KOPT-K1 (cell line): ENCODE measurements around the gene GTF3C5.
"Not testable (repeated sequence)": the region's sequence is repeated elsewhere in the genome, so short reads cannot be mapped to it uniquely, and the experiment has no call there.

Experiments
- H3K27ac ChIP-seq: fragments of 200-600 bp; sonication (generic); 2 replicates; pipeline ENCODE4 v1.5.1; 2016; ENCODE audit warnings: antibody characterized with exemption, mild to moderate bottlenecking, low read depth, low read length; ENCODE audit not compliant: poor library complexity, severe bottlenecking
- H3K36me3 ChIP-seq: fragments of 200-600 bp; sonication (generic); 2 replicates; pipeline ENCODE4 v1.5.1; 2017; ENCODE audit warnings: antibody characterized with exemption, mild to moderate bottlenecking, low read length, moderate library complexity; ENCODE audit not compliant: insufficient read depth
- H3K9me3 ChIP-seq: fragments of 200-600 bp; sonication (generic); 2 replicates; pipeline ENCODE4 v1.5.1; 2017; ENCODE audit warnings: antibody characterized with exemption, low read length, mild to moderate bottlenecking; ENCODE audit not compliant: insufficient read depth, poor library complexity, severe bottlenecking

The GTF3C5 gene

GRCh38 chr9:133035669-133036068, 4.9 kb downstream of the GTF3C5 start:
- Histone ChIP-seq H3K9me3 (no peaks in the 10 kb centered on the region), H3K36me3 (peaks cover 81% of the 10 kb centered on the region), H3K27ac (no peak overlapping the region)

GRCh38 chr9:133037775-133038515, 7.1 kb downstream of the GTF3C5 start:
- Histone ChIP-seq H3K9me3 (no peaks in the 10 kb centered on the region), H3K36me3 (peaks cover 97% of the 10 kb centered on the region), H3K27ac (no peak overlapping the region)

- peaks cover 97% of the 10 kb centered on the region for H3K36me3 ChIP-seq
- not testable (repeated sequence) for H3K9me3 ChIP-seq, H3K27ac ChIP-seq
These were observed 10.2 kb downstream of the GTF3C5 start for GRCh38 chr9:133040892-133041479.

GRCh38 chr9:133041958-133042357, 11.2 kb downstream of the GTF3C5 start:
- no peaks in the 10 kb centered on the region for H3K9me3 ChIP-seq
- H3K27ac ChIP-seq: no peak overlapping the region
- peaks cover 97% of the 10 kb centered on the region for H3K36me3 ChIP-seq

GRCh38 chr9:133042676-133043075, 11.9 kb downstream of the GTF3C5 start:
- H3K9me3 ChIP-seq: no peaks in the 10 kb centered on the region
- H3K27ac ChIP-seq: no peak overlapping the region
- H3K36me3 ChIP-seq: peaks cover 97% of the 10 kb centered on the region

GRCh38 chr9:133043449-133044035, 12.7 kb downstream of the GTF3C5 start:
- no peaks in the 10 kb centered on the region for H3K9me3 ChIP-seq
- no peak overlapping the region for H3K27ac ChIP-seq
- H3K36me3 ChIP-seq: peaks cover 98% of the 10 kb centered on the region

GRCh38 chr9:133044125-133044524, 13.3 kb downstream of the GTF3C5 start:
- Histone ChIP-seq H3K27ac (no peak overlapping the region), H3K9me3 (no peaks in the 10 kb centered on the region), H3K36me3 (peaks cover 99% of the 10 kb centered on the region)

GRCh38 chr9:133044661-133045060, 13.9 kb downstream of the GTF3C5 start:
- Histone ChIP-seq H3K27ac (no peak overlapping the region), H3K36me3 (peaks cover 99% of the 10 kb centered on the region), H3K9me3 (no peaks in the 10 kb centered on the region)

GRCh38 chr9:133045132-133045531, 14.3 kb downstream of the GTF3C5 start:
- no peak overlapping the region for H3K27ac ChIP-seq
- peaks cover 99% of the 10 kb centered on the region for H3K36me3 ChIP-seq
- H3K9me3 ChIP-seq: no peaks in the 10 kb centered on the region

GRCh38 chr9:133046196-133046899, 15.6 kb downstream of the GTF3C5 start:
- Histone ChIP-seq H3K9me3 (no peaks in the 10 kb centered on the region), H3K36me3 (peaks cover 99% of the 10 kb centered on the region), H3K27ac (no peak overlapping the region)

GRCh38 chr9:133046900-133047295, 16.1 kb downstream of the GTF3C5 start:
- H3K9me3 ChIP-seq: no peaks in the 10 kb centered on the region
- H3K27ac ChIP-seq: no peak overlapping the region
- H3K36me3 ChIP-seq: peaks cover 99% of the 10 kb centered on the region

GRCh38 chr9:133048595-133048994, 17.8 kb downstream of the GTF3C5 start:
- H3K36me3 ChIP-seq: peaks cover 99% of the 10 kb centered on the region
- H3K27ac ChIP-seq: no peak overlapping the region
- no peaks in the 10 kb centered on the region for H3K9me3 ChIP-seq

- Histone ChIP-seq H3K27ac (no peak overlapping the region), H3K36me3 (peaks cover 99% of the 10 kb centered on the region), H3K9me3 (no peaks in the 10 kb centered on the region)
These were observed 18.2 kb downstream of the GTF3C5 start for GRCh38 chr9:133049043-133049442.

- peaks cover 99% of the 10 kb centered on the region for H3K36me3 ChIP-seq
- no peak overlapping the region for H3K27ac ChIP-seq
- H3K9me3 ChIP-seq: no peaks in the 10 kb centered on the region
These were observed 19.3 kb downstream of the GTF3C5 start for GRCh38 chr9:133050142-133050541.

- Histone ChIP-seq H3K27ac (no peak overlapping the region), H3K9me3 (no peaks in the 10 kb centered on the region), H3K36me3 (peaks cover 99% of the 10 kb centered on the region)
These were observed 20.0 kb downstream of the GTF3C5 start for GRCh38 chr9:133050781-133051180.
